Nephron (organoid): Measurements from ENCODE around the gene LGALS4.
"Not testable (repeated sequence)": the region's sequence is repeated elsewhere in the genome, so short reads cannot be mapped to it uniquely, and the experiment has no call there.

Experiments used
- H3K27ac Mint-ChIP-seq, 3 experiments: 2 replicates each; pipeline ENCODE4 v1.8.0; 2020; ENCODE audit warnings: mixed read lengths in 3 of 3, mild to moderate bottlenecking in 2 of 3, moderate library complexity in 1 of 3
- H3K27me3 Mint-ChIP-seq: 2 replicates; pipeline ENCODE4 v1.8.0; 2021; ENCODE audit warnings: low read depth, mild to moderate bottlenecking, moderate library complexity, mixed read lengths
- H3K36me3 Mint-ChIP-seq: 2 replicates; pipeline ENCODE4 v1.8.0; 2020; ENCODE audit warnings: low read depth, mixed read lengths
- H3K4me1 Mint-ChIP-seq: 2 replicates; pipeline ENCODE4 v1.8.0; 2020; ENCODE audit warnings: mixed read lengths
- H3K4me3 Mint-ChIP-seq, 3 experiments: 2 replicates each; pipeline ENCODE4 v1.8.0; 2020; ENCODE audit warnings: mild to moderate bottlenecking in 3 of 3, mixed read lengths in 3 of 3, moderate library complexity in 2 of 3
- H3K9me3 Mint-ChIP-seq: 2 replicates; pipeline ENCODE4 v1.8.0; 2020; ENCODE audit warnings: mixed read lengths
- CTCF ChIP-seq, 3 experiments: fragments of 200-600 bp; sonication (generic); IDR thresholded peaks; one replicate each; pipeline ENCODE4 v1.5.0; 2021; ENCODE audit warnings: antibody characterized with exemption in 3 of 3; ENCODE audit not compliant: unreplicated experiment in 3 of 3

Gene LGALS4

GRCh38 chr19:38809592-38810252 is 3.0 kb downstream of the LGALS4 start:
- Mint-ChIP-seq H3K4me1 (peaks cover 9% of the 10 kb centered on the region), H3K27ac (peak overlapping the region in 1 of 3 experiments; percentile 63), H3K36me3 (no peaks in the 10 kb centered on the region), H3K9me3 (no peaks in the 10 kb centered on the region), H3K4me3 (no peak overlapping the region), H3K27me3 (no peaks in the 10 kb centered on the region)
- no peak for TF ChIP-seq CTCF (IDR thresholded peaks at IDR 0.05; ENCODE audit: unreplicated experiment in 3 of 3)

GRCh38 chr19:38808741-38809140 is 4.0 kb downstream of the LGALS4 start:
- H3K27me3 Mint-ChIP-seq = no peaks in the 10 kb centered on the region
- H3K9me3 Mint-ChIP-seq = no peaks in the 10 kb centered on the region
- no peak overlapping the region for H3K27ac Mint-ChIP-seq
- no peak for TF ChIP-seq CTCF (IDR thresholded peaks at IDR 0.05; ENCODE audit: unreplicated experiment in 3 of 3)
- H3K4me1 Mint-ChIP-seq = peaks cover 9% of the 10 kb centered on the region
- H3K4me3 Mint-ChIP-seq = no peak overlapping the region
- H3K36me3 Mint-ChIP-seq = no peaks in the 10 kb centered on the region

GRCh38 chr19:38807374-38808098 is 5.2 kb downstream of the LGALS4 start:
- H3K36me3 Mint-ChIP-seq, H3K9me3 Mint-ChIP-seq, H3K4me1 Mint-ChIP-seq, H3K27me3 Mint-ChIP-seq, H3K4me3 Mint-ChIP-seq: not testable (repeated sequence)
- H3K27ac Mint-ChIP-seq = peak overlapping the region; percentile 75 to 91 (median 89)

GRCh38 chr19:38806371-38806770 is 6.4 kb downstream of the LGALS4 start:
- no peak overlapping the region for H3K27ac Mint-ChIP-seq
- TF ChIP-seq CTCF (IDR thresholded peaks at IDR 0.05; ENCODE audit: unreplicated experiment in 3 of 3) = no peak
- H3K4me1 Mint-ChIP-seq = peaks cover 9% of the 10 kb centered on the region
- no peaks in the 10 kb centered on the region for H3K27me3 Mint-ChIP-seq
- H3K36me3 Mint-ChIP-seq = no peaks in the 10 kb centered on the region
- H3K9me3 Mint-ChIP-seq = no peaks in the 10 kb centered on the region
- H3K4me3 Mint-ChIP-seq = no peak overlapping the region

GRCh38 chr19:38805180-38805579 is 7.6 kb downstream of the LGALS4 start:
- H3K36me3 Mint-ChIP-seq = no peaks in the 10 kb centered on the region
- H3K4me3 Mint-ChIP-seq = no peak overlapping the region
- TF ChIP-seq CTCF (IDR thresholded peaks at IDR 0.05; ENCODE audit: unreplicated experiment in 3 of 3) = no peak
- H3K9me3 Mint-ChIP-seq = no peaks in the 10 kb centered on the region
- H3K27ac Mint-ChIP-seq = peak overlapping the region in 1 of 3 experiments; percentile 57
- H3K4me1 Mint-ChIP-seq = peaks cover 9% of the 10 kb centered on the region
- no peaks in the 10 kb centered on the region for H3K27me3 Mint-ChIP-seq

GRCh38 chr19:38803543-38803942 is 9.2 kb downstream of the LGALS4 start:
- no peaks in the 10 kb centered on the region for H3K36me3 Mint-ChIP-seq
- no peak overlapping the region for H3K4me3 Mint-ChIP-seq
- peaks cover 4% of the 10 kb centered on the region for H3K27me3 Mint-ChIP-seq
- TF ChIP-seq CTCF (IDR thresholded peaks at IDR 0.05; ENCODE audit: unreplicated experiment in 3 of 3) = no peak
- H3K9me3 Mint-ChIP-seq = peaks cover 5% of the 10 kb centered on the region
- peaks cover 9% of the 10 kb centered on the region for H3K4me1 Mint-ChIP-seq
- no peak overlapping the region for H3K27ac Mint-ChIP-seq
